ENCODE data around the gene TOMM20L.
"Not testable (repeated sequence)": the region's sequence is repeated elsewhere in the genome, so short reads cannot be mapped to it uniquely, and the experiment has no call there.

Gene TOMM20L

GRCh38 chr14:58356268-58356667 is 39.5 kb upstream of the TOMM20L start:
- no peak overlapping the region for H3K23ac ChIP-seq (ENCODE audit: low read depth, low read length, poor library complexity)
- H3K79me1 ChIP-seq (ENCODE audit: low read depth, low read length) = no peaks in the 10 kb centered on the region
- H3K4me3 ChIP-seq (ENCODE audit: low read length in 2 of 2) = no peak overlapping the region
- no peak overlapping the region for H3K4ac ChIP-seq (ENCODE audit: low read length)
- no peak overlapping the region for H2BK120ac ChIP-seq (ENCODE audit: low read depth, low read length)
- H3K4me2 ChIP-seq (ENCODE audit: insufficient read depth, low read length, poor library complexity, severe bottlenecking) = no peak overlapping the region
- no peak overlapping the region for H2BK15ac ChIP-seq (ENCODE audit: low read length)
- no peak overlapping the region for H2AK5ac ChIP-seq (ENCODE audit: low read depth, low read length)
- H3K27me3 ChIP-seq (ENCODE audit: control insufficient read depth in 3 of 3, insufficient read depth in 3 of 3, low read depth in 1 of 3, low read length in 3 of 3) = no peaks in the 10 kb centered on the region
- DNase-seq (ENCODE audit: low spot score) = no peak
- H2AFZ ChIP-seq (ENCODE audit: low read length) = no peak overlapping the region
- no peaks in the 10 kb centered on the region for H3K9me3 ChIP-seq (replicated peaks in 1 of 2; ENCODE audit: control insufficient read depth in 2 of 2, insufficient read depth in 1 of 2, low read depth in 1 of 2, low read length in 2 of 2)
- peaks cover 11 to 93% of the 10 kb centered on the region in 2 donors for H3K36me3 ChIP-seq (replicated peaks in 1 of 2; ENCODE audit: control insufficient read depth in 2 of 2, insufficient read depth in 2 of 2, low read length in 2 of 2)
- no CpG with 5 or more reads among the region's 1 CpG for WGBS, 2 donors (ENCODE audit: extremely low coverage in 2 of 2, insufficient read length in 2 of 2, insufficient replicate concordance in 1 of 2)
- H3K18ac ChIP-seq (ENCODE audit: low read length) = no peak overlapping the region
- H2BK12ac ChIP-seq (ENCODE audit: low read length) = no peak overlapping the region
- H3K9ac ChIP-seq (ENCODE audit: low read depth, low read length, poor library complexity) = no peak overlapping the region
- no peak overlapping the region for H4K91ac ChIP-seq (ENCODE audit: low read depth, low read length, poor library complexity)
- H3K4me1 ChIP-seq (ENCODE audit: control insufficient read depth in 2 of 2, insufficient read depth in 1 of 2, low read depth in 1 of 2, low read length in 2 of 2) = no peaks in the 10 kb centered on the region
- H2BK5ac ChIP-seq (ENCODE audit: low read length) = no peak overlapping the region
- H3K27ac ChIP-seq (replicated peaks; ENCODE audit: low read length) = no peak overlapping the region
- no peak overlapping the region for H3K14ac ChIP-seq (ENCODE audit: low read length)
- H4K8ac ChIP-seq (ENCODE audit: low read depth, low read length) = no peak overlapping the region

- not testable (repeated sequence) for H3K27ac ChIP-seq (replicated peaks; ENCODE audit: low read length); H2BK5ac ChIP-seq (ENCODE audit: low read length); H3K4me2 ChIP-seq (ENCODE audit: insufficient read depth, low read length, poor library complexity, severe bottlenecking); H2BK15ac ChIP-seq (ENCODE audit: low read length); H3K18ac ChIP-seq (ENCODE audit: low read length); H3K23ac ChIP-seq (ENCODE audit: low read depth, low read length, poor library complexity); H3K9me3 ChIP-seq (replicated peaks in 1 of 2; ENCODE audit: control insufficient read depth in 2 of 2, insufficient read depth in 1 of 2, low read depth in 1 of 2, low read length in 2 of 2); H3K27me3 ChIP-seq (ENCODE audit: control insufficient read depth in 3 of 3, insufficient read depth in 3 of 3, low read depth in 1 of 3, low read length in 3 of 3); H4K8ac ChIP-seq (ENCODE audit: low read depth, low read length); H3K4me3 ChIP-seq (ENCODE audit: low read length in 2 of 2); DNase-seq (ENCODE audit: low spot score); H2BK120ac ChIP-seq (ENCODE audit: low read depth, low read length); H4K91ac ChIP-seq (ENCODE audit: low read depth, low read length, poor library complexity); H3K4me1 ChIP-seq (ENCODE audit: control insufficient read depth in 2 of 2, insufficient read depth in 1 of 2, low read depth in 1 of 2, low read length in 2 of 2); H3K79me1 ChIP-seq (ENCODE audit: low read depth, low read length); H3K9ac ChIP-seq (ENCODE audit: low read depth, low read length, poor library complexity); H2BK12ac ChIP-seq (ENCODE audit: low read length); H2AK5ac ChIP-seq (ENCODE audit: low read depth, low read length); H2AFZ ChIP-seq (ENCODE audit: low read length); H3K4ac ChIP-seq (ENCODE audit: low read length); H3K14ac ChIP-seq (ENCODE audit: low read length)
- H3K36me3 ChIP-seq (replicated peaks in 1 of 2; ENCODE audit: control insufficient read depth in 2 of 2, insufficient read depth in 2 of 2, low read length in 2 of 2) = peaks cover 10 to 96% of the 10 kb centered on the region in 2 donors
- WGBS, 2 donors (ENCODE audit: extremely low coverage in 2 of 2, insufficient read length in 2 of 2, insufficient replicate concordance in 1 of 2) = no CpG with 5 or more reads among the region's 1 CpG
Measured at GRCh38 chr14:58362272-58362671, 33.5 kb upstream of the TOMM20L start.

DNA sequence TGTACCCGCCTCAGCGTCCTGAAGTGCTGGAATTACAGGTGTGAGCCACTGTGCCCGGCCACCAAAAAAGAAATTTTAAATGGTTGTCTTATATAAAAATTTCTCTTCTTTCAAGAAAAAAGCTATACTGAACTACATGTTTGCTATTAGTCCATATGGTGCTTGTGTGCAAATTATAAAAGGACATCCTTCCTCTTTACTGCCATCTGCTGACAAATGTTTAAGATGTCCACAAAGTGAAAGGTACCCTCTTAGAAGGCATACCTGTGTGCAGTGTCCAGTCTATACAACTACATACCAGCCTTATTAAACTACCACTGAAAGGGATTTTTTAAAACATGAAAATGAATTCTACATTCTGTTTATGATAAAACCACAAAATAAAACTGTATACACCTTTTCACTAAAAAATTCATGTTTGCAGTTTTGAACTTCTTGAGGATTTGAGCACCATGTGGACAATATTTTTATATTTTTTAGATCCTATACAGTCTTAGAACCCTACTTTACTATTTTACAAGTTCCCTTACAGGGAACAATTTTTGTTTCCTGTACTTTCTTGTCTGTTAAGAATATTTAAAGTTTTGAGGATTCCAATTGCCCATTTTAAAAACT is 32.8 kb upstream of the TOMM20L start:
- Histone ChIP-seq H2BK120ac (ENCODE audit: low read depth, low read length) (no peak overlapping the region), H3K23ac (ENCODE audit: low read depth, low read length, poor library complexity) (no peak overlapping the region), H2BK15ac (ENCODE audit: low read length) (no peak overlapping the region), H2AK5ac (ENCODE audit: low read depth, low read length) (no peak overlapping the region), H3K36me3 (replicated peaks in 1 of 2; ENCODE audit: control insufficient read depth in 2 of 2, insufficient read depth in 2 of 2, low read length in 2 of 2) (peaks cover 12 to 96% of the 10 kb centered on the region in 2 donors), H3K18ac (ENCODE audit: low read length) (no peak overlapping the region), H2AFZ (ENCODE audit: low read length) (no peak overlapping the region), H3K9ac (ENCODE audit: low read depth, low read length, poor library complexity) (no peak overlapping the region), H2BK12ac (ENCODE audit: low read length) (no peak overlapping the region), H3K4ac (ENCODE audit: low read length) (no peak overlapping the region), H2BK5ac (ENCODE audit: low read length) (no peak overlapping the region), H3K9me3 (replicated peaks in 1 of 2; ENCODE audit: control insufficient read depth in 2 of 2, insufficient read depth in 1 of 2, low read depth in 1 of 2, low read length in 2 of 2) (no peaks in the 10 kb centered on the region), H3K27me3 (ENCODE audit: control insufficient read depth in 3 of 3, insufficient read depth in 3 of 3, low read depth in 1 of 3, low read length in 3 of 3) (no peaks in the 10 kb centered on the region), H3K27ac (replicated peaks; ENCODE audit: low read length) (no peak overlapping the region), H3K4me1 (ENCODE audit: control insufficient read depth in 2 of 2, insufficient read depth in 1 of 2, low read depth in 1 of 2, low read length in 2 of 2) (no peaks in the 10 kb centered on the region), H4K91ac (ENCODE audit: low read depth, low read length, poor library complexity) (no peak overlapping the region), H4K8ac (ENCODE audit: low read depth, low read length) (no peak overlapping the region), H3K14ac (ENCODE audit: low read length) (no peak overlapping the region), H3K79me1 (ENCODE audit: low read depth, low read length) (no peaks in the 10 kb centered on the region), H3K4me2 (ENCODE audit: insufficient read depth, low read length, poor library complexity, severe bottlenecking) (no peak overlapping the region), H3K4me3 (ENCODE audit: low read length in 2 of 2) (no peak overlapping the region)
- no CpG with 5 or more reads among the region's 3 CpGs for WGBS, 2 donors (ENCODE audit: extremely low coverage in 2 of 2, insufficient read length in 2 of 2, insufficient replicate concordance in 1 of 2)
- no peak for DNase-seq (ENCODE audit: low spot score)

DNA sequence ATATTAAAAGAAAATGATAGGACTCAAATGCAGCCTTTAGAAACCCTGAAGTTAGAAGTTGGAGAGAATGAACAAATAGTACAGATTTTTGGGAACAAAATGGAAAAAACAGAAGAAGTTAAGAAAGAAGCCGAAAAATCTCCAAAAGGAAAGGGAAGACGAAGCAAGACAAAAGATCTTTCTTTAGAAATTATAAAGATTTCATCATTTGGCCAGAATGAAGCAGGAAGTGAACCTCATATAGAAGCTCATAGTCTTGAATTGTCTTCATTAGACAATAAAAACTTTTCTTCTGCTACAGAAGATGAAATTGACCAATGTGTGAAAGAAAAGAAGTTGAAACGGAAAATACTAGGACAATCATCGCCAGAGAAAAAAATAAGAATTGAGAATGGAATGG is 31.4 kb upstream of the TOMM20L start:
- no peak overlapping the region for H4K8ac ChIP-seq (ENCODE audit: low read depth, low read length)
- no peak overlapping the region for H3K27ac ChIP-seq (replicated peaks; ENCODE audit: low read length)
- no peak overlapping the region for H2AFZ ChIP-seq (ENCODE audit: low read length)
- no peaks in the 10 kb centered on the region for H3K9me3 ChIP-seq (replicated peaks in 1 of 2; ENCODE audit: control insufficient read depth in 2 of 2, insufficient read depth in 1 of 2, low read depth in 1 of 2, low read length in 2 of 2)
- H2AK5ac ChIP-seq (ENCODE audit: low read depth, low read length) = no peak overlapping the region
- no peak overlapping the region for H3K14ac ChIP-seq (ENCODE audit: low read length)
- H2BK15ac ChIP-seq (ENCODE audit: low read length) = no peak overlapping the region
- H2BK5ac ChIP-seq (ENCODE audit: low read length) = no peak overlapping the region
- no peak overlapping the region for H3K4me2 ChIP-seq (ENCODE audit: insufficient read depth, low read length, poor library complexity, severe bottlenecking)
- H2BK120ac ChIP-seq (ENCODE audit: low read depth, low read length) = no peak overlapping the region
- DNase-seq (ENCODE audit: low spot score) = no peak
- no peaks in the 10 kb centered on the region for H3K4me1 ChIP-seq (ENCODE audit: control insufficient read depth in 2 of 2, insufficient read depth in 1 of 2, low read depth in 1 of 2, low read length in 2 of 2)
- H3K27me3 ChIP-seq (ENCODE audit: control insufficient read depth in 3 of 3, insufficient read depth in 3 of 3, low read depth in 1 of 3, low read length in 3 of 3) = no peaks in the 10 kb centered on the region
- no peak overlapping the region for H3K4ac ChIP-seq (ENCODE audit: low read length)
- no peak overlapping the region for H3K4me3 ChIP-seq (ENCODE audit: low read length in 2 of 2)
- no peak overlapping the region for H2BK12ac ChIP-seq (ENCODE audit: low read length)
- no peak overlapping the region for H4K91ac ChIP-seq (ENCODE audit: low read depth, low read length, poor library complexity)
- H3K79me1 ChIP-seq (ENCODE audit: low read depth, low read length) = no peaks in the 10 kb centered on the region
- no peak overlapping the region for H3K18ac ChIP-seq (ENCODE audit: low read length)
- H3K36me3 ChIP-seq (replicated peaks in 1 of 2; ENCODE audit: control insufficient read depth in 2 of 2, insufficient read depth in 2 of 2, low read length in 2 of 2) = peaks cover 10 to 97% of the 10 kb centered on the region in 2 donors
- H3K23ac ChIP-seq (ENCODE audit: low read depth, low read length, poor library complexity) = no peak overlapping the region
- H3K9ac ChIP-seq (ENCODE audit: low read depth, low read length, poor library complexity) = no peak overlapping the region
- no CpG with 5 or more reads among the region's 4 CpGs for WGBS, 2 donors (ENCODE audit: extremely low coverage in 2 of 2, insufficient read length in 2 of 2, insufficient replicate concordance in 1 of 2)

All from neuronal stem cell (in vitro differentiated cells).